ENCODE data around the gene S1PR1.

S1PR1 gene

GRCh38 chr1:101207891-101208290 is 28.9 kb upstream of the S1PR1 start:
- TF ChIP-seq SIN3A (IDR thresholded peaks at IDR 0.05; ENCODE audit: borderline replicate concordance, insufficient read depth, low read length) = no peak
- TF ChIP-seq REST (IDR thresholded peaks at IDR 0.05; ENCODE audit: insufficient read depth in 1 of 2, low read depth in 2 of 2, low read length in 2 of 2) = no peak
- TF ChIP-seq FOXP2 (optimal IDR thresholded peaks at IDR 0.05; ENCODE audit: borderline replicate concordance, extremely low read depth, extremely low read length, insufficient read depth) = no peak
- no peak for TF ChIP-seq TAF1 (IDR thresholded peaks at IDR 0.05; ENCODE audit: borderline replicate concordance, insufficient read depth, low read length)
- no peak for TF ChIP-seq POLR2AphosphoS5 (IDR thresholded peaks at IDR 0.05; ENCODE audit: low read depth, low read length)

GRCh38 chr1:101215363-101216011 is 21.3 kb upstream of the S1PR1 start:
- no peak for TF ChIP-seq SIN3A (IDR thresholded peaks at IDR 0.05; ENCODE audit: borderline replicate concordance, insufficient read depth, low read length)

GRCh38 chr1:101216623-101217022 is 20.2 kb upstream of the S1PR1 start:
- TF ChIP-seq POLR2AphosphoS5 (IDR thresholded peaks at IDR 0.05; ENCODE audit: low read depth, low read length) (no peak), TAF1 (IDR thresholded peaks at IDR 0.05; ENCODE audit: borderline replicate concordance, insufficient read depth, low read length) (no peak), FOXP2 (optimal IDR thresholded peaks at IDR 0.05; ENCODE audit: borderline replicate concordance, extremely low read depth, extremely low read length, insufficient read depth) (no peak), SIN3A (IDR thresholded peaks at IDR 0.05; ENCODE audit: borderline replicate concordance, insufficient read depth, low read length) (no peak), REST (IDR thresholded peaks at IDR 0.05; ENCODE audit: insufficient read depth in 1 of 2, low read depth in 2 of 2, low read length in 2 of 2) (no peak)

GRCh38 chr1:101217148-101217547 is 19.7 kb upstream of the S1PR1 start:
- TF ChIP-seq TAF1 (IDR thresholded peaks at IDR 0.05; ENCODE audit: borderline replicate concordance, insufficient read depth, low read length) (no peak), REST (IDR thresholded peaks at IDR 0.05; ENCODE audit: insufficient read depth in 1 of 2, low read depth in 2 of 2, low read length in 2 of 2) (no peak), SIN3A (IDR thresholded peaks at IDR 0.05; ENCODE audit: borderline replicate concordance, insufficient read depth, low read length) (no peak), FOXP2 (optimal IDR thresholded peaks at IDR 0.05; ENCODE audit: borderline replicate concordance, extremely low read depth, extremely low read length, insufficient read depth) (no peak), POLR2AphosphoS5 (IDR thresholded peaks at IDR 0.05; ENCODE audit: low read depth, low read length) (no peak)

GRCh38 chr1:101219924-101220870 is 16.6 kb upstream of the S1PR1 start:
- no peak for TF ChIP-seq TAF1 (IDR thresholded peaks at IDR 0.05; ENCODE audit: borderline replicate concordance, insufficient read depth, low read length)
- TF ChIP-seq REST (IDR thresholded peaks at IDR 0.05; ENCODE audit: insufficient read depth in 1 of 2, low read depth in 2 of 2, low read length in 2 of 2) = no peak
- TF ChIP-seq FOXP2 (optimal IDR thresholded peaks at IDR 0.05; ENCODE audit: borderline replicate concordance, extremely low read depth, extremely low read length, insufficient read depth) = no peak
- TF ChIP-seq POLR2AphosphoS5 (IDR thresholded peaks at IDR 0.05; ENCODE audit: low read depth, low read length) = no peak
- no peak for TF ChIP-seq SIN3A (IDR thresholded peaks at IDR 0.05; ENCODE audit: borderline replicate concordance, insufficient read depth, low read length)
